HCT116 (cell line): ENCODE measurements around the gene ALCAM. TPM values are rescaled to one million over a fixed set of nuclear protein-coding genes. Genes with fewer than 3 reads are reported as not detected.

Experiments
- ATAC-seq: fragments of 200-7000 bp; cut with Tn5 transposase; 2 replicates; pipeline ENCODE4 v1.9.1; 2020; ENCODE audit warnings: mild to moderate bottlenecking, moderate library complexity
- BruUV-seq: library from RNA; stranded (reverse); fragments of 400-500 nt; replicated peaks from 2 replicates; lab custom pipeline; 2021; lab: Mats Ljungman, UMichigan
- CTCF ChIA-PET: fragments of 300-600 bp; sonication (Branson Sonifier 250); formaldehyde crosslinking; loops from one replicate; lab custom pipeline; 2021; ENCODE audit warnings: antibody characterized with exemption; lab: Charles Lee
- POLR2A ChIA-PET: fragments of 300-600, 350-600 bp; sonication (Branson Sonifier 250); formaldehyde crosslinking; loops from one replicate; lab custom pipeline; 2021; ENCODE audit warnings: antibody characterized with exemption; lab: Charles Lee
- RAD21 ChIA-PET, 2 experiments: fragments of 300-600 bp; sonication (Branson Sonifier 250); formaldehyde crosslinking; loops; one replicate each; lab custom pipeline; 2023; ENCODE audit warnings: low total read pairs in 2 of 2; ENCODE audit not compliant: uncharacterized antibody in 2 of 2, unreplicated experiment in 2 of 2, low non-redundant PET in 1 of 2; lab: Charles Lee
- DNase-seq: peaks from one replicate; pipeline ENCODE4 v3.0.0-alpha.2; 2010; ENCODE audit warnings: low read depth, low spot score
- H2AFZ ChIP-seq: fragments of 200-600 bp; shearing (Covaris generic), sonication (generic); 2 replicates; pipeline ENCODE4 v1.6.1; 2017; ENCODE audit warnings: low read depth, mixed run types, mixed read lengths, antibody characterized with exemption, low read length; ENCODE audit not compliant: poor library complexity, severe bottlenecking
- H3K27ac ChIP-seq: 2 replicates; pipeline ENCODE4 v1.5.1; 2012; ENCODE audit warnings: low read depth, low read length
- H3K27me3 ChIP-seq: fragments of 200-600 bp; sonication (generic); 2 replicates; pipeline ENCODE4 v1.6.1; 2016; ENCODE audit warnings: mixed run types, low read length, mixed read lengths; ENCODE audit not compliant: insufficient read depth
- H3K36me3 ChIP-seq, 2 experiments: fragments of 200-500 bp in 1 of 2; fragments of 200-600 bp in 1 of 2; sonication (Bioruptor generic) in 1 of 2; sonication (generic) in 1 of 2; 2 replicates each; pipeline versions ENCODE4 v1.5.1 to v1.6.1; 2014 to 2016; ENCODE audit warnings: low read length in 2 of 2, inconsistent platforms in 1 of 2, mixed read lengths in 1 of 2, mixed run types in 1 of 2; ENCODE audit not compliant: insufficient read depth in 2 of 2, control insufficient read depth in 1 of 2
- H3K4me1 ChIP-seq, 2 experiments: fragments of 200-600 bp in 1 of 2; sonication (generic) in 1 of 2; 2 replicates each; pipeline versions ENCODE4 v1.5.1 to v1.6.1; 2012 to 2017; ENCODE audit warnings: low read length in 2 of 2, inconsistent platforms in 1 of 2, mild to moderate bottlenecking in 1 of 2, mixed read lengths in 1 of 2, mixed run types in 1 of 2, moderate library complexity in 1 of 2; ENCODE audit not compliant: insufficient read depth in 2 of 2, control insufficient read depth in 1 of 2
- H3K4me2 ChIP-seq: fragments of 200-600 bp; sonication (generic); 2 replicates; pipeline ENCODE4 v1.6.1; 2017; ENCODE audit warnings: mixed run types, low read length, mixed read lengths
- H3K4me3 ChIP-seq, 2 experiments: fragments of 200-600 bp in 1 of 2; sonication (generic) in 1 of 2; replicated peaks in 1 of 2; 2 replicates each; pipeline ENCODE4 v1.5.1; 2011 to 2016; ENCODE audit warnings: low read length in 2 of 2, control low read depth in 1 of 2, low read depth in 1 of 2, mild to moderate bottlenecking in 1 of 2, mixed read lengths in 1 of 2, mixed run types in 1 of 2
- H3K79me2 ChIP-seq: fragments of 200-600 bp; sonication (generic); 2 replicates; pipeline ENCODE4 v1.6.1; 2017; ENCODE audit warnings: mild to moderate bottlenecking, mixed run types, low read length, moderate library complexity, mixed read lengths; ENCODE audit not compliant: insufficient read depth
- H3K9ac ChIP-seq: fragments of 200-600 bp; sonication (generic); 2 replicates; pipeline ENCODE4 v1.6.1; 2016; ENCODE audit warnings: low read length, mixed read lengths
- H3K9me2 ChIP-seq: fragments of 200-600 bp; sonication (generic), shearing (Covaris generic); 2 replicates; pipeline ENCODE4 v1.6.1; 2017; ENCODE audit warnings: mixed run types, mild to moderate bottlenecking, moderate library complexity; ENCODE audit not compliant: insufficient read depth
- H3K9me3 ChIP-seq, 2 experiments: fragments of 200-500 bp in 1 of 2; fragments of 200-600 bp in 1 of 2; sonication (Bioruptor generic) in 1 of 2; sonication (generic) in 1 of 2; 2 replicates each; pipeline ENCODE4 v1.6.1; 2014 to 2017; ENCODE audit warnings: low read length in 2 of 2, mixed read lengths in 2 of 2, inconsistent platforms in 1 of 2, low read depth in 1 of 2, mild to moderate bottlenecking in 1 of 2, mixed run types in 1 of 2, moderate library complexity in 1 of 2; ENCODE audit not compliant: control insufficient read depth in 1 of 2, insufficient read depth in 1 of 2
- H4K20me1 ChIP-seq: fragments of 200-600 bp; sonication (generic), shearing (Covaris generic); 2 replicates; pipeline ENCODE4 v1.6.1; 2017; ENCODE audit warnings: mixed run types, mild to moderate bottlenecking, moderate library complexity; ENCODE audit not compliant: insufficient read depth
- CBX3 ChIP-seq: IDR thresholded peaks from 2 replicates; pipeline ENCODE4 v1.6.1; 2012; ENCODE audit warnings: low read depth
- CEBPB ChIP-seq: IDR thresholded peaks from 2 replicates; pipeline ENCODE4 v1.6.1; 2012; ENCODE audit warnings: low read depth
- EGR1 ChIP-seq: IDR thresholded peaks from 2 replicates; pipeline ENCODE4 v1.6.1; 2012; ENCODE audit warnings: low read depth
- EZH2 ChIP-seq: fragments of 200-600 bp; sonication (generic); IDR thresholded peaks from 2 replicates; pipeline ENCODE4 v1.6.1; 2017; ENCODE audit warnings: antibody characterized with exemption, mixed run types
- EZH2phosphoT487 ChIP-seq: fragments of 200-600 bp; IDR thresholded peaks from 2 replicates; pipeline ENCODE4 v1.6.1; 2018; ENCODE audit warnings: antibody characterized with exemption, borderline replicate concordance
- FOSL1 ChIP-seq: IDR thresholded peaks from 2 replicates; pipeline ENCODE4 v1.6.1; 2012; ENCODE audit warnings: low read depth
- JUND ChIP-seq: IDR thresholded peaks from 2 replicates; pipeline ENCODE4 v1.6.1; 2012
- MAX ChIP-seq: IDR thresholded peaks from 2 replicates; pipeline ENCODE4 v1.6.1; 2012
- POLR2A ChIP-seq: IDR thresholded peaks from 2 replicates; pipeline ENCODE4 v1.7.0; 2011; ENCODE audit warnings: borderline replicate concordance; ENCODE audit not compliant: insufficient read depth, insufficient read length; ENCODE audit errors: extremely low read depth
- POLR2AphosphoS5 ChIP-seq: IDR thresholded peaks from 2 replicates; pipeline ENCODE4 v1.6.1; 2011; ENCODE audit warnings: mild to moderate bottlenecking, low read depth, low read length, moderate library complexity
- RAD21 ChIP-seq: IDR thresholded peaks from 2 replicates; pipeline ENCODE4 v1.6.1; 2012; ENCODE audit warnings: low read depth, mild to moderate bottlenecking
- SIN3A ChIP-seq: IDR thresholded peaks from 2 replicates; pipeline ENCODE4 v1.6.1; 2012; ENCODE audit warnings: low read depth
- SP1 ChIP-seq: IDR thresholded peaks from 2 replicates; pipeline ENCODE4 v1.6.1; 2012; ENCODE audit warnings: low read depth
- SRF ChIP-seq: IDR thresholded peaks from 2 replicates; pipeline ENCODE4 v1.6.1; 2012; ENCODE audit warnings: low read depth
- YY1 ChIP-seq: IDR thresholded peaks from 2 replicates; pipeline ENCODE4 v1.6.1; 2011; ENCODE audit warnings: low read length, low read depth, moderate library complexity, mild to moderate bottlenecking; ENCODE audit not compliant: insufficient replicate concordance; ENCODE audit errors: extremely low read depth
- ZNF274 ChIP-seq: fragments of 200-500 bp; sonication (Bioruptor generic); IDR thresholded peaks from 2 replicates; pipeline ENCODE4 v1.6.1; 2014; ENCODE audit warnings: mild to moderate bottlenecking, low read depth, low read length, inconsistent platforms
- intact Hi-C: fragments of 100-400 bp; cut with micrococcal nuclease; formaldehyde crosslinking; loops from 2 replicates; pipeline ENCODE4 v1.10.0; 2022
- total RNA-seq: library from RNA; stranded (reverse); gene quantifications from one replicate; pipeline ENCODE4 v1.2.1, GENCODE V29; 2021; ENCODE audit not compliant: unreplicated experiment
- TF ChIP-seq, protein P1 (sequence below), 3 experiments: fragments of 200-600 bp in 1 of 3; sonication (generic) in 1 of 3; IDR thresholded peaks in 2 of 3; conservative IDR thresholded peaks in 1 of 3; 2 replicates each; pipeline ENCODE4 v1.5.1; 2012 to 2017; ENCODE audit warnings: low read depth in 2 of 3, low read length in 2 of 3, antibody characterized with exemption in 1 of 3, borderline replicate concordance in 1 of 3, control low read depth in 1 of 3, mild to moderate bottlenecking in 1 of 3, mixed read lengths in 1 of 3, mixed run types in 1 of 3, moderate library complexity in 1 of 3; ENCODE audit not compliant: insufficient read depth in 1 of 3
- TF ChIP-seq, protein P2 (sequence below): IDR thresholded peaks from 2 replicates; pipeline ENCODE4 v1.6.1; 2012; ENCODE audit warnings: low read depth
- TF ChIP-seq, protein P3 (sequence below): IDR thresholded peaks from 2 replicates; pipeline ENCODE4 v1.6.1; 2012

Gene ALCAM
- total RNA-seq, 1 experiment from 2014 or later, result 56.7 TPM

- RAD21 ChIA-PET, result no interaction called here
- Histone ChIP-seq H3K9me3 (no peaks in the 10 kb centered on the region), H3K79me2 (peaks cover 24% of the 10 kb centered on the region; the same call in 1 of the 2 replicates), H3K4me3 (no peak overlapping the region), H3K4me1 (no peaks in the 10 kb centered on the region), H3K9me2 (no peaks in the 10 kb centered on the region; the same call in 1 of the 2 replicates), H3K27me3 (no peaks in the 10 kb centered on the region), H3K4me2 (no peak overlapping the region), H4K20me1 (no peaks in the 10 kb centered on the region), H3K9ac (no peak overlapping the region), H2AFZ (no peak overlapping the region), H3K27ac (no peak overlapping the region), H3K36me3 (no peaks in the 10 kb centered on the region)
- DNase-seq (no peak), ATAC-seq (no peak)
- POLR2A ChIA-PET, result no interaction called here
- no TSS peak for BruUV-seq
- TF ChIP-seq POLR2AphosphoS5 (no peak), MAX (no peak), CEBPB (no peak), EZH2 (no peak), POLR2A (no peak), YY1 (no peak), FOSL1 (no peak), CBX3 (no peak), SIN3A (no peak), ZNF274 (no peak), EGR1 (no peak), SRF (no peak), SP1 (no peak), JUND (no peak), RAD21 (no peak), EZH2phosphoT487 (no peak)
- TF ChIP-seq, protein P1, sequence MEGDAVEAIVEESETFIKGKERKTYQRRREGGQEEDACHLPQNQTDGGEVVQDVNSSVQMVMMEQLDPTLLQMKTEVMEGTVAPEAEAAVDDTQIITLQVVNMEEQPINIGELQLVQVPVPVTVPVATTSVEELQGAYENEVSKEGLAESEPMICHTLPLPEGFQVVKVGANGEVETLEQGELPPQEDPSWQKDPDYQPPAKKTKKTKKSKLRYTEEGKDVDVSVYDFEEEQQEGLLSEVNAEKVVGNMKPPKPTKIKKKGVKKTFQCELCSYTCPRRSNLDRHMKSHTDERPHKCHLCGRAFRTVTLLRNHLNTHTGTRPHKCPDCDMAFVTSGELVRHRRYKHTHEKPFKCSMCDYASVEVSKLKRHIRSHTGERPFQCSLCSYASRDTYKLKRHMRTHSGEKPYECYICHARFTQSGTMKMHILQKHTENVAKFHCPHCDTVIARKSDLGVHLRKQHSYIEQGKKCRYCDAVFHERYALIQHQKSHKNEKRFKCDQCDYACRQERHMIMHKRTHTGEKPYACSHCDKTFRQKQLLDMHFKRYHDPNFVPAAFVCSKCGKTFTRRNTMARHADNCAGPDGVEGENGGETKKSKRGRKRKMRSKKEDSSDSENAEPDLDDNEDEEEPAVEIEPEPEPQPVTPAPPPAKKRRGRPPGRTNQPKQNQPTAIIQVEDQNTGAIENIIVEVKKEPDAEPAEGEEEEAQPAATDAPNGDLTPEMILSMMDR (IDR thresholded peaks at IDR 0.05 in 2 of 3, conservative IDR thresholded peaks at IDR 0.05 in 1 of 3; ENCODE audit: borderline replicate concordance in 1 of 3, insufficient read depth in 1 of 3, low read depth in 2 of 3, low read length in 2 of 3), result no peak
- TF ChIP-seq, protein P2, sequence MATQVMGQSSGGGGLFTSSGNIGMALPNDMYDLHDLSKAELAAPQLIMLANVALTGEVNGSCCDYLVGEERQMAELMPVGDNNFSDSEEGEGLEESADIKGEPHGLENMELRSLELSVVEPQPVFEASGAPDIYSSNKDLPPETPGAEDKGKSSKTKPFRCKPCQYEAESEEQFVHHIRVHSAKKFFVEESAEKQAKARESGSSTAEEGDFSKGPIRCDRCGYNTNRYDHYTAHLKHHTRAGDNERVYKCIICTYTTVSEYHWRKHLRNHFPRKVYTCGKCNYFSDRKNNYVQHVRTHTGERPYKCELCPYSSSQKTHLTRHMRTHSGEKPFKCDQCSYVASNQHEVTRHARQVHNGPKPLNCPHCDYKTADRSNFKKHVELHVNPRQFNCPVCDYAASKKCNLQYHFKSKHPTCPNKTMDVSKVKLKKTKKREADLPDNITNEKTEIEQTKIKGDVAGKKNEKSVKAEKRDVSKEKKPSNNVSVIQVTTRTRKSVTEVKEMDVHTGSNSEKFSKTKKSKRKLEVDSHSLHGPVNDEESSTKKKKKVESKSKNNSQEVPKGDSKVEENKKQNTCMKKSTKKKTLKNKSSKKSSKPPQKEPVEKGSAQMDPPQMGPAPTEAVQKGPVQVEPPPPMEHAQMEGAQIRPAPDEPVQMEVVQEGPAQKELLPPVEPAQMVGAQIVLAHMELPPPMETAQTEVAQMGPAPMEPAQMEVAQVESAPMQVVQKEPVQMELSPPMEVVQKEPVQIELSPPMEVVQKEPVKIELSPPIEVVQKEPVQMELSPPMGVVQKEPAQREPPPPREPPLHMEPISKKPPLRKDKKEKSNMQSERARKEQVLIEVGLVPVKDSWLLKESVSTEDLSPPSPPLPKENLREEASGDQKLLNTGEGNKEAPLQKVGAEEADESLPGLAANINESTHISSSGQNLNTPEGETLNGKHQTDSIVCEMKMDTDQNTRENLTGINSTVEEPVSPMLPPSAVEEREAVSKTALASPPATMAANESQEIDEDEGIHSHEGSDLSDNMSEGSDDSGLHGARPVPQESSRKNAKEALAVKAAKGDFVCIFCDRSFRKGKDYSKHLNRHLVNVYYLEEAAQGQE, result no peak
- TF ChIP-seq, protein P3, sequence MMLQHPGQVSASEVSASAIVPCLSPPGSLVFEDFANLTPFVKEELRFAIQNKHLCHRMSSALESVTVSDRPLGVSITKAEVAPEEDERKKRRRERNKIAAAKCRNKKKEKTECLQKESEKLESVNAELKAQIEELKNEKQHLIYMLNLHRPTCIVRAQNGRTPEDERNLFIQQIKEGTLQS, result no peak
- intact Hi-C loops, result no loop called here
- CTCF ChIA-PET, result no interaction called here
Observed at GRCh38 chr3:105425153-105425502, 58.4 kb downstream of the ALCAM start.
